BE2C (cell line): Measurements from ENCODE around the gene ZCCHC14.
A peak's percentile ranks its signal among the peaks of the same experiment; 100 is the strongest.

ENCODE experiments used
- DNase-seq: peaks from one replicate; pipeline ENCODE4 v3.0.0-alpha.2; 2020
- H3K27me3 ChIP-seq: fragments of 250-450 bp; sonication (Bioruptor Pico); 2 replicates; pipeline ENCODE4 v1.5.1; 2020; ENCODE audit warnings: mild to moderate bottlenecking
- H3K36me3 ChIP-seq: fragments of 250-450 bp; sonication (Bioruptor Pico); 2 replicates; pipeline ENCODE4 v1.5.1; 2020; ENCODE audit warnings: mild to moderate bottlenecking
- H3K4me1 ChIP-seq: fragments of 250-450 bp; sonication (Bioruptor Pico); 2 replicates; pipeline ENCODE4 v1.5.1; 2020
- H3K4me3 ChIP-seq: 2 replicates; pipeline ENCODE4 v1.5.1; 2011; ENCODE audit warnings: low read depth, low read length
- H3K9me3 ChIP-seq: fragments of 250-450 bp; sonication (Bioruptor Pico); 2 replicates; pipeline ENCODE4 v1.5.1; 2020
- TF ChIP-seq, protein P1 (sequence below): IDR thresholded peaks from 2 replicates; pipeline ENCODE4 v1.5.1; 2012; ENCODE audit warnings: mild to moderate bottlenecking, low read depth, low read length

ZCCHC14 gene

DNA sequence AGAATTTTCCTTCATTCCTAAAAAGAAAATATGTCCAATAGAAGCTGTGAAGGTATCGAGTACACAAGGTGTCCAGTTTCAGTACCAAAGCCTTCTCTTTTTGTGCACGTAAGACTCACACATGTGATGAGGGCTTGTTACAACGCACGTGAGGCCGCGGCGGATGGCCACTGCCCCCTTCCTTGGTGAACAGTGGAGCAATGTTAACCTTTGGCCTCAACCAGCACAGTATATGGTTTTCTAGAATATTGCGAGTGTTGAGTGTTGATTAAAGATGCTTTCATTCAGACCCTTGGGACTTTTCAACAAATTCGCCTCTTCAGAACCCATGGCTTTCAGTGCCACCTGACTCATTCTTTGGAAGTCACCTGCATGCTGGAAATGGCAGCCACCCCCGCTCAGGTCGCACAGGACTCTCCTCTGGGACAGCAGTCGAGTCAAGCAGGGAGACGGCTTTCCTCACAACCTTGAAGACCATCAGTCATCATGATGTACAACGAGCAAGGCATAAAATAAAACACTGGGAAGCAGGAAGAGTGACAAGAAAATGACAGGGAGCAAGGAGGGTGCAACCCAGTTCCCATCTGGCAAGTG, 86.2 kb downstream of the ZCCHC14 start:
- peaks cover 67% of the 10 kb centered on the region for H3K36me3 ChIP-seq
- no peaks in the 10 kb centered on the region for H3K27me3 ChIP-seq
- H3K4me3 ChIP-seq = no peak overlapping the region
- TF ChIP-seq, protein P1, sequence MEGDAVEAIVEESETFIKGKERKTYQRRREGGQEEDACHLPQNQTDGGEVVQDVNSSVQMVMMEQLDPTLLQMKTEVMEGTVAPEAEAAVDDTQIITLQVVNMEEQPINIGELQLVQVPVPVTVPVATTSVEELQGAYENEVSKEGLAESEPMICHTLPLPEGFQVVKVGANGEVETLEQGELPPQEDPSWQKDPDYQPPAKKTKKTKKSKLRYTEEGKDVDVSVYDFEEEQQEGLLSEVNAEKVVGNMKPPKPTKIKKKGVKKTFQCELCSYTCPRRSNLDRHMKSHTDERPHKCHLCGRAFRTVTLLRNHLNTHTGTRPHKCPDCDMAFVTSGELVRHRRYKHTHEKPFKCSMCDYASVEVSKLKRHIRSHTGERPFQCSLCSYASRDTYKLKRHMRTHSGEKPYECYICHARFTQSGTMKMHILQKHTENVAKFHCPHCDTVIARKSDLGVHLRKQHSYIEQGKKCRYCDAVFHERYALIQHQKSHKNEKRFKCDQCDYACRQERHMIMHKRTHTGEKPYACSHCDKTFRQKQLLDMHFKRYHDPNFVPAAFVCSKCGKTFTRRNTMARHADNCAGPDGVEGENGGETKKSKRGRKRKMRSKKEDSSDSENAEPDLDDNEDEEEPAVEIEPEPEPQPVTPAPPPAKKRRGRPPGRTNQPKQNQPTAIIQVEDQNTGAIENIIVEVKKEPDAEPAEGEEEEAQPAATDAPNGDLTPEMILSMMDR = no peak
- H3K4me1 ChIP-seq = peaks cover 4% of the 10 kb centered on the region
- DNase-seq = no peak
- H3K9me3 ChIP-seq = no peaks in the 10 kb centered on the region

DNA sequence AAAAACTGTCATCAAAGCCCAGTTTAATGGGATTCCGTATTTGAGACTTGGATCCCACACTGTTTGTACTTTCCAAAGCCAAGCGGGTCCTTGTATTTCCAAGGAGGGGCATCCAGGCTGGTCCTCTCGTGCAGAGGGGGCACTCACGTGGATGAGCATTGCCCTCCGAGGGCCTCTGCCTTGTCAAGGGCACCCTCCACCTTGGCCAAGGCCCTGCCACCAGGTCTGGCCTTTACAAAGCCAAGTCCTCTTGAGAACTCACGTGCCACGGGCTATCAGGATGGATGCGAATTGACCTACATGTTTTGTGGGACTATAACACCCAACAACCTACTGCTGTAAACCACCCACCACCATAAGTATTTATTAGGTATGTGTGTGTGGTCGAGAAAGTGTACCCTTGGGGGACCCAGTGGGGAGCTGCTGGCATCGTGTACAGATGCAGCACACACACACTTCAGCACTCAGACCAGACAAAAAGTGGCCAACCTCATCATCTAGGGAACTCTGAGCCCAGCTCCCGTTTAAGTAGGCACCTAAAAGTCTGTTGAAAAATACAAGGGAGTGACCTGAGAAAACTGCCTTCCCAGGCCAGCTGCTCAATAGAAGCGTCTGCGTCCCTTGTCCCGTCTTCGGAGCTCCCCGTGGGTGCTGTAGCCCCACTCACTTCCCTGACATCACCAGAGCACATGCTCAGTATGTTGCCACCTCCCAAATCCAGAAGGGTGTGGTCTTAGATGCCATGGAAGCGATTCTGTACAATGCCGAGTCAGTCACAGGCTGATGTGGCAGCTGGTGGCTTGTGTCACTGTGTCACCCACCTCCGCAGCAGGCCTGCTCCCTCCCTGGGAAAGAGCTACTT, 87.8 kb downstream of the ZCCHC14 start:
- no peak overlapping the region for H3K4me3 ChIP-seq
- TF ChIP-seq, protein P1 = no peak
- no peak for DNase-seq
- H3K27me3 ChIP-seq = no peaks in the 10 kb centered on the region
- H3K36me3 ChIP-seq = peaks cover 54% of the 10 kb centered on the region
- H3K9me3 ChIP-seq = no peaks in the 10 kb centered on the region
- H3K4me1 ChIP-seq = peaks cover 4% of the 10 kb centered on the region

DNA sequence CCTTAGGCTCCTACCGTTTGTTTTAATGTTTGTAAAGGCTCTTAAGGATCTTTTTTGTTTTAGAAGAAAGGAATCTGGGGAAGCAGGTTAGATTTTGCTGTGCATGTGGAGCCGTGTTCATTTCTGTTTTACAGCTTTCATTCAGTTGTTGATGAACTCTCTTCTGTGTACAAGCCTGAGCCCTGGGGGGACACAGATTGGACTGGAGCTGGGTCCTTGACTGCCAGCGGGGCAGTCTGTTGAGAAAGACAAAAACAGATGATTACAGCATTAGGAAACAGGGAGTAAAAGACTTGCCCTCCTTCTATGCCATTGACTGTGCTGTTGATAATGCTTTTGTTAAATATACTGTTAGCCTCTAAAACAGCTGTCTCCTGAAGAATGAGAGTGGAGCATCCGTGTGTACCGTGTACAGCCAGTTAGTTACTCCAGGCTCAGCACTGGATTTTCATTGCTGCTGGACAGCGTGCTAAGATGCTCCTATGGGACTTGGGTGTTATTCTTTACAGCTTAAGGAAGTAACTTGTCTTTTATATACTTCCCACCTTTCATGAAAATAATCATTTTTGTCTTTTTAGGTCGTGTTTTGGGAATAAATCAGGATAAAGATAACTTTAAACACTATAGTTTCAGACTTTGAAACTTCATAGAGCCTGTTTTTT, 97.5 kb downstream of the ZCCHC14 start:
- DNase-seq = no peak
- Histone ChIP-seq H3K9me3 (no peaks in the 10 kb centered on the region), H3K4me1 (no peaks in the 10 kb centered on the region), H3K36me3 (peaks cover 10% of the 10 kb centered on the region), H3K27me3 (no peaks in the 10 kb centered on the region), H3K4me3 (no peak overlapping the region)
- TF ChIP-seq, protein P1 = no peak

DNA sequence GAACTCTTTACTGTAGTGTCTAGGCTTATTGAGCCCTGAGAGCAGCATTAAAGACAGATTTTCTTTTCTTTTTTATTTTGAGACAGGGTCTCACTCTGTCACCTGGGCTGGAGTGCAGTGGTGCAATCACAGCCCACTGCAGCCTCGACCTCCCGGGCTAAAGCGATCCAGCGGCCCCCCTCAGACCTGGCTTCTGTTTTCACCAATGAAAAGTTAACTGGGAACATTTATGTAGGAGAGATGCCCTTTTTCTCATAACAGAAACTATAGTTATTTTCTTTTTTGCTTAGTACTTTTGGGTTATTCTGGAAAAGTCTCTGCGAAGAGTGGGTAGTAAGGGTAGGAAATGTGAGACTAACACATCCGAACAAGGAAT, 99.2 kb downstream of the ZCCHC14 start:
- H3K4me3 ChIP-seq = peak overlapping the region; percentile 89
- H3K36me3 ChIP-seq = peaks cover 1% of the 10 kb centered on the region
- TF ChIP-seq, protein P1 = no peak
- no peak for DNase-seq
- H3K9me3 ChIP-seq = no peaks in the 10 kb centered on the region
- peaks cover 3% of the 10 kb centered on the region; the same call in 1 of the 2 replicates for H3K4me1 ChIP-seq
- H3K27me3 ChIP-seq = no peaks in the 10 kb centered on the region

DNA sequence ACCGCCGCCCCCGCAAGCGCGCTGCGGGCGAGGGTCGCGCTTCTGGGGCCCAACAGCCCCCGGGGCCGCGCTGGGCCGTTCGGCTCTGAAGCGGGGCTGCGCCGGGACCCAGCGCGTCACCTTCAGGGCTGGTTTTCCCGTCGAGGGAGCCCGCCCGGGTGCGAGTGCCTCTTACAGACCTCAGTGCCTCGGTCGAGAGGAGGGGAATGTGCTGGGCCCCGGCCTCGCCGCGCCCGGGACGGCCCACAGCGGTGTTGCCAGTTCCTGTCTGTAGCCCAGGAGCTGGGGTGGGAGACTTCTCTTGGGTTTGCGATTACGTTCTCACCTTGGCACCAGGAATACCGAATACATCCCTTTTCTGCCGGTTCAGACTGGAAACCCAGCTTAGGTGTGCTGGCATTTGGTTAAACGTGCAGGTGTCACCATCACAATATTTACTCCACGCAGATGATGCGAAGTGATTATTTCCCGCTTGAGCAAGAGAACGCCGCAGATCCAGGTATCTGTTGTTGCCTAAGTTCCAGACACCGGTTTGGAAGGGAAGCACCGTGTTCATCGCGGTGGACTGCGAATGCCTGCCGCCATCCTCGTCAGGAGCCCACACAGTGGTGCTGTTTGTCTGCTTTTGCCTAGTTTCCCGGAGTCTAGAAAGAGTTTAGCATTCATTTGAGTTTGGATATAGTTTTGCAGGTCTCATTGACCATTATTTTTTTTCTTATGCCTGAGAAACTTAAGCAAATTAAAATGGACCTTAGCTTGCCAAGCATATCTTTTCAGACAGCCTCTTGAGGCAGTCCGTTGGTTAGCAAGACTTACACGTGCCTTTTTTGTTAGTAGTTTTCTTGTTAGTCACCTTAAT, 99.8 kb downstream of the ZCCHC14 start:
- H3K4me3 ChIP-seq = peak overlapping the region; percentile 89
- DNase-seq = peak; percentile 58
- H3K4me1 ChIP-seq = peaks cover 4% of the 10 kb centered on the region
- H3K9me3 ChIP-seq = no peaks in the 10 kb centered on the region
- TF ChIP-seq, protein P1 = peak; percentile 47
- no peaks in the 10 kb centered on the region for H3K27me3 ChIP-seq
- H3K36me3 ChIP-seq = no peaks in the 10 kb centered on the region
